GM12872 (cell line): ENCODE measurements around the gene SYCE1L.

Experiments
- CTCF ChIP-seq: IDR thresholded peaks from 3 replicates; pipeline ENCODE4 v1.5.1; 2011; ENCODE audit warnings: low read depth, mild to moderate bottlenecking, low read length, moderate library complexity; ENCODE audit not compliant: insufficient read depth

Gene SYCE1L

DNA sequence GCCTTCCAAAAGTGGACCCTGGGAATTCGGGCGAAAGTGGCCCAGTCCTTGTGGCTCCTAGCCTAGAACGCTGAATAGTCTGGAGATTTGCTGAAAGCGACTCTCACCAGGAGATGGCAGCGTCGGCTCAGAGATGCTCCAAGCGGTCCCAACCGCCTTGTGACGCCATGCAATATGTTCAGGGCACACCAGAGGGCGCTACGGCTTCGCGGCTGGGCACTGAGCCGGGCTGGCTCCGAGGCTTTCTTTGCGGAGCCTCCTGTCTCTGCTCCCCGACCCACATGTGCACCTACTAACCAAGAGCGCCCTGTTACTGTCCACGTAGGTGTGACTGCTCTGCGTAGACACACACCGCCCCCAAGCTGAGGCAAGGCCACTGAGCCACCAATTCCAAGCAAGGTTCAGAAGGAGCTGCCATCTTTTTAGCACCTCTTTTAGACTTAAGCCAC is 36.9 kb downstream of the SYCE1L start:
- TF ChIP-seq CTCF = peak; percentile 99

DNA sequence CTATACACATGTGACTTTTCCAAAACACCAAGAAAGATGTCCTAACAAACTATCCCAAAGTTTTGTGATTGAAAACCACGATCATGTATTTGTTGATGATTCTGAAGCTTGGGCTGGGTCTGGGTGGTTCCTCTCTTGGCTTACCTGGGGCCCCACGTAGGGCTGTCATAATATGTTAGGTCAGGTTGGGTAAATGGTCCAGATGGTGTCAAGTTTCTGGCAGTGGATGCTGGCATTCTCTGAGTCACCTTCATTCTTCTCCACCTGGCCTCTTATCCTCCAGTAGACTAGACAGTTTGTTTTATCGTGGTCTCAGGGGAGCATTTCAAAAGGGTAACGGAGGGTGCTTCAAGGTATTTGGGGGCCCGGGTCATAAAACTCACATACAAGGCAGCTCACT is 39.4 kb downstream of the SYCE1L start:
- no peak for TF ChIP-seq CTCF

DNA sequence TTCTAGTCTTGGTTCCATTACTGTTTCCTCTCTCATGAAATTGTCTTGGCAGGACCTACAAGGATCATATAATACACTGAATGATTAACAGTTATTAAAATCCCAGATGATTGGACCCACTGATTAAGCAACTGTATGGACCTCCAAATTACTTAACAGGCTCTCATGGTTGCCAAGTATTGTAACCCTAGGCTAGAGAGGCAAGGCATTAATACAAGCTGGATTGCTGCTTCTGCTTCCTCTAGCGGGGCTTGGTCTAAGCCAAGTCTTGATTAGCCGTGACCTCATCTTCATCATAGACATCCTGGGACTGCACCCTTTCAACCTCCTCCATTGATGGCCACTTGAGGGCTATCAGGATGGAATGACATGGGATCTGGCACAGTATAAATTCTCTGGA is 46.9 kb downstream of the SYCE1L start:
- TF ChIP-seq CTCF = no peak

DNA sequence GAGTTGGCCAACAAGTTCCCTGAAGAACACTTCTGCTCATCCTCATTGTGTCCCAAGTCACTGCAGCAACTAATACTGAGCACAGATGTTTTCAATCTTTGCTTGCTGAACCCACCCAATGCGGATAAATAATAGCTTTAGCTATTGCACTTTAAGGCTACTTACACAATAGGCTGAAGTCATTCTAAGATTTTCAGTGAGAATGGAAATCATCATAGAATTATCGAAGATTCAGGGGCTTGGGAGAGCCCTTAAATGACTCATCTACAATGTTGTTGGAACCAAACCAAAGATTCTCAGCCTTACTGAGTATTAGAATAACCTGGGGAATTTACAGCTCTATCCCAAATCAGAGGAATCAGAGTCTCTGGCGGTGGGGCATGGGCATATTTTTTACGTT is 51.2 kb downstream of the SYCE1L start:
- TF ChIP-seq CTCF = no peak
